GM21526 (cell line): Measurements from ENCODE around the gene PKN2.
"Not testable (repeated sequence)": the region's sequence is repeated elsewhere in the genome, so short reads cannot be mapped to it uniquely, and the experiment has no call there.

ENCODE experiments used
- ATAC-seq: cut with Tn5 transposase; IDR thresholded peaks from one replicate; pipeline ENCODE4 v1.9.1; 2021; ENCODE audit warnings: moderate library complexity; ENCODE audit not compliant: unreplicated experiment, low FRiP score

The PKN2 gene

DNA sequence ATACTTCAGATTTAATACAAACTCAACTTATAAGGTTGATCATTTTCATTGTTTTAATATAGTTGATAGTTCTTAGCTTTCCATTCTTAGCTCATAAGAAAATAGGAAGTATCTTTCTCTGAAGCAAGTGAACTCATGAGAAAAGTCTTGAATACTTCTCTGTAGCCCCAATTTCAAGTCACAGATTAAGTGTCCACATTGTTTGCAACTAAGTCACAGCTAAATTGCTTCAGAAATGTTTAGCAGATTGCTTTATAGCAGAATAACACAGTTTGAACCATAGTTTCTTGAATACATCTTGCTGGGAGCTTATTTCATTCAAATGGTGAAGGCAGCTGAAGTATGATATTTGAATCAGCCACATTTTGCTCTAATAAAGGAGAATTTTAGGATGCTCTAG is 10.6 kb upstream of the PKN2 start:
- no peak for ATAC-seq

DNA sequence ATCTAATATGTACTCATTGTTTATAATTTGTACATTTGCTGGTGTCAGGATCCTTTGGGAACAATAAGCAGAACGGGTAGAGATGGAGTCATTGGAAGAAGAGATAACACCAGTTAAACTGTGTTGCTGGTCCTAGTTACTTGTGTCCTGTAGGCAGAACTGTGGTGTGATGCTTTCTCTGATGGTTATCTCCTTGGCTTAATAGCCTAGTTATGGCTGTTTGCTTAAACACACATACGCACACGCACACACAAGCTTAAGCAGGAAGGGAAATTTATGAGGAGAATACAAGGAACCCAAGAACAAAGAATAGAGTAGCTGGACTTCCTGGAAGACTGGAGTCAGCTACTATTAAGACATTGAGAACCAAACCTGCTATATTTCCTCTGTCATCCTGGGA is 5.7 kb upstream of the PKN2 start:
- no peak for ATAC-seq

DNA sequence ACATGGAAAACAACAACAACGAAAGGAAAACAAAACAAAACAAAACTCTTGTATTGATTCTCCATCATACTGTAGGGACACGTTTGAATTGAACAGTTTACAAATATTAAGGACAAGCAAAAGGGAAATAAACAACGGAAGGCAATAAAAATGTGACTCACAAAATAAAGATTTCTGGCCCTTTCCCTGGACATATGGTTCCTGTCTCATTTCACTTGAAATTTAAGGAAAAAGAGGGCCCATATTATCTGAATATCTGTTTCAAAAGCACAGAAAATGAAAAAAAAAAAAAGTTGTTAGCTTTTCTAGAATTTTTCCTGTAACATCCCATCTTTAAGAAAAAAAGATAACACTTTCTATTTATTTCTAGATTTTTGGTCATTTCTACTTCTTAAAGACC is 3.6 kb upstream of the PKN2 start:
- no peak for ATAC-seq

DNA sequence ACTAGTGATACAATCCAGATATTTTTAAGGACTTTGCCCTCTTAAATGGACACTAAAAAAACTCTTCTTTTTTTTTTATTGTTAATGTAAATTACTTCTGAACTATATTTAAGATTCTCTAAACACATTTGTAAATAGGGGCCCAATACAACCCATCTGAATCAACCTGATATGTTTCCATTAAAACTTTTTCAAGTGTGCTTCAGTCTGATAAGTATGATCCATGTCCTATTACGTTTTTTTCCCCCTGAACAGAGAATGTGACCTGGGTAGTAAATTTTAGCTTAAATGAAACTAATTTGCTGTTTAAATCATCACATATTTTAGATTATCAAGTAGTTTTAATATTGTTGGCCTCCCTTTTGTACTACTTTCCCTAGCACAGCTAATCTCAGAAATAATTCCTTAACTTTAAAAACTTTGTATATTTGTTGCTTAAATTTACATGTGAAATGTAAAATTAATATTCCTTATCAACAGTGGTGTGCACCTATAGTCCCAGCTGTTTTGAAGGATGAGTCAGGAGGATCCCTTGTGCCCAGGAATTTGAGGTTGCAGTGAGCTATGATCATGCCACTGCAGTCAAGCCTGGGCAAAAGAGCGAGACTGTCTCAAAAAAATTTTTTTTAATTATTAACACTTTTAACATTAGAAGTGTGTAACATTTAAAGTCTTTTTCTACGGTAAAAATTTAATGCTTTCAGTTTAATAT is 3.0 kb upstream of the PKN2 start:
- ATAC-seq: no peak

DNA sequence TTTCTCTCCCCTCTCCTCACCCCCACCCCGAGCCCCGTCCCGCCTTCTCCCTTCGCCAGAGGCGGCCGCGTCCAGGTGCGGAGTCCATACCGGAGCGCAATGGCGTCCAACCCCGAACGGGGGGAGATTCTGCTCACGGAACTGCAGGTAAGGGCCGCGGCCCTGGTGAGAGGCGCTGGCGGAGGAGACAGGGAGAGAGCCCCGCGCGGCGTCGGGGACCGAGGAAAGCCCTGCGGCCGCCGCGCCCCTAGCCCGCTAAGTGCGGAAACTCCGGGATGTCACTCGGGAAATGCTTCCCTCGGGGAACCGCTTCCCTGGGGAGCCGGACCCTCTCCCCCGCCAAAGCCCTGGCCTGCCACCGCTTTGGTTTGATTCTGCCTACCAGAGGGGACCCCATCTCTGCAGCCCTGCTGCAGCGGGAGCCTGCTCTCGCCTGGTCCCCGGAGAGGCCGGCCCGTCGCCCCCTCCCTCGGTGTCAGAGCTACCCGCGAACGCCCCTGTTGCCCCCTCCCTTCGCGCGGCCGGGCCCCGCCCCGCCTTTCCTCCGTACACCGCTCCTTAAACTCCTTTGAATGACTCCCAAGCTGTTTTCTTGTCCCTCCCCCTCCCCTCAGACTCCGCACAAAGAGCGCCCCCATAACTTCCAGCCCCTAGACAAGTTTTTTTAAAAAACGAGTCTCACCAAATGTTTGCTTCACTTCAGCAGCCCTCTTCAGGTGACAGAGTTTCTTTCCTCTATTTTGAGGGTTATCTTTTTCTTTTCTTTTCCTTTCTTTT is 597 bp downstream of the PKN2 start:
- ATAC-seq: peak; percentile 39

DNA sequence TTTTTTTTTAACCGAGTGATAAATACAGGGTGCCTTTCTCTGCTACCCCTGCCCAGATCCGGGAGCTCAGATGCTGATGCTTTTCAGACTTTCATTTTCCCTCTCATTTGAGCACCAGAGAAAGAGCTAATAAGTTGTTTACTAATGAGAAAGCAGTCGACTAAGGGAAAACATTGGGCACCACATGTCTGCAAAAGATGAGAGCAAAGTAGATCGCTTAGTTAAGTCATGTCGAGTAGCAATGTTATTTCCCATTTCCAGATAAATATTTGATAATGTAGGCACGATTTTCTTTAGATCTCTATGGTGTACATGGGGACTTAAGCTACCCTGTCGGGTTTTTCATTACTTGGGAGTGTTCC is 1.2 kb downstream of the PKN2 start:
- ATAC-seq: no peak

DNA sequence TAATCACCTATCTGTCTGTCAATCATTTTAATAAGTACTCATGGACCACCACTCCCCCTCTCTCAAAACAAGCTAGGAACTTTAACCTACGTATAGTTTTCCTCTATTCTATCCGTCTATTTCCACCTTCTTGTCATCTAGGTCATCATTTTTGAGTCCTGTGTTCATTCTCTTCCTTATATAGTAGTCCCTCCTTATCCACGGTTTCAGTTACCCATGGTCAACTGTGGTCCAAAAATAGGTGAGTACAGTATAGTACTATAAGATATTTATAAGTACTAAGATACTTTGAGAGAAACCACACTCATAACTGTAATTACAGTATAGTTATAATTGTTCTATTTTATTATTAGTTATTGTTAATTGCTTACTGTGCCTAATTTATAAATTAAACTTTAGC is 7.5 kb downstream of the PKN2 start:
- no peak for ATAC-seq

DNA sequence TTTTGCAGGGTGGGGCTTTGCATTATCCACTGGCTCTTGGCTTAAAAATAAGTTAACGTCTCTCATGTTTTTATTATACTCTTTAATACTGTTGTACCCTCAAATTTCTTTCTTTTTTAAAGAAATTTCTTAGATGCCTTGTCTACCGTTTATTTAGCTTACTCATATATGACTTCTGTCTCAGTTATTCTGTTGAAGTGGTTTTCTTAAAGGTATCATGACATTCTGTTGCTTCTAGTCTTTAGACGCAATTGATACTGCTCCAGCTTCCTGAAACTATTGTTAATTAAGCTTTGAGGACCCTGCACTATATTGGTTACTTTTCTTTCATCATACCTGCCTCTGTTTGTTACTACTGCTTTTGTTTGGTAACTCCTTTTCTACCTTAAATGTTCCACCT is 11.7 kb downstream of the PKN2 start:
- ATAC-seq: no peak

DNA sequence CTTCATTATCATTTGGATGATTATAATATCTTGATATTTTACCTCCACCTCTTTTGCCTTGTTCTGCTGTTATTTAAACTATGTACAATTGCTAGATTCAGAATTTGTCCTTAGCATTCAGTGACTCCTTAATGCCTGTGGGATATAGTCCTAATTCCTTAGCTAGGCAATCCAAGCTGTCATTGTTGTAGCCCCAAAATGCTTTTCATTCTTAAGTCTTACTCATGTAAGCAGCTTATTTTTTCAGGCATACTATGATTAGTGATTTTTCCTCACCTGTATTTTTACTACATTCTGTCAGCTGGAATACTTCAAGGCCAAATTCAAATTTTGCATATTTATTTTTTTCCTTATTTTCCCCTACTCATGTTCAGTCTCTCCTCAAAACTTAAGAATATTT is 13.4 kb downstream of the PKN2 start:
- ATAC-seq: no peak

DNA sequence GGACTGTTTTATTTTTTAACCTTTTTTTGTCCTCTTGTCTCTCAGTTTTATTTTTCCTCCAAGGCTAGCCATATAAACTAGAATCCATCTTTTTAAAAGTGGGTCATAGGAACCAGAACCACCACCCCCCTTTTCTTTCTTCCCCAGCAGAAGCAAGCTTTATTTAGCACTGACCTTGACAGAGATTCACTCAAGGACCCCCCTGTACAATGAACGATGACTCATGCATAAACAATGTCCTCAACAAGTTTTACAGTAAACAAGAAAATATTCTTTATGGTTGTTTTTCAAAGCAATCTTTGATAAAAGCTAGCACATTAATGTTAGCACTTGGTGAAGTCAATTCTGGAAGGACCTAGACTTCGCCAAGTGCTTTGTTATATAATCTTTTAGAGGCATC is 14.1 kb downstream of the PKN2 start:
- ATAC-seq: no peak

DNA sequence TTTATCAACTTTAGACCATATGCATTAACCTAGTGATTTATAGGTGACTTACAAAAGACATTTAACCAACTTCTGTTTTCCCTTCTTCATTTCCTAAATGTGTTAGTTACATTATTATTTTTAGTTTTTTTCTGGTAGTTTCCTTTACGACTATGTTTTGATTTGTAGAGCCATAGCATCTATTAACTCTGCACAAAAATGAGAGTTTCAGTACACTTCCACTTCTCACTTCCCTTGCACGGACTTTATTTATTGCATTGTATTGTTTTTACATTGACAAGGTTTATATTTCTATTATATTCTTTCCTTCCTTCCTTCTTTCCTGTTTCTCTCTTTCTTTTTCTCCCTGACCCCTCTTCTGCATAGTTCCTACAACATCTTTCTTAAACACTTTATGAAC is 14.7 kb downstream of the PKN2 start:
- ATAC-seq: no peak

DNA sequence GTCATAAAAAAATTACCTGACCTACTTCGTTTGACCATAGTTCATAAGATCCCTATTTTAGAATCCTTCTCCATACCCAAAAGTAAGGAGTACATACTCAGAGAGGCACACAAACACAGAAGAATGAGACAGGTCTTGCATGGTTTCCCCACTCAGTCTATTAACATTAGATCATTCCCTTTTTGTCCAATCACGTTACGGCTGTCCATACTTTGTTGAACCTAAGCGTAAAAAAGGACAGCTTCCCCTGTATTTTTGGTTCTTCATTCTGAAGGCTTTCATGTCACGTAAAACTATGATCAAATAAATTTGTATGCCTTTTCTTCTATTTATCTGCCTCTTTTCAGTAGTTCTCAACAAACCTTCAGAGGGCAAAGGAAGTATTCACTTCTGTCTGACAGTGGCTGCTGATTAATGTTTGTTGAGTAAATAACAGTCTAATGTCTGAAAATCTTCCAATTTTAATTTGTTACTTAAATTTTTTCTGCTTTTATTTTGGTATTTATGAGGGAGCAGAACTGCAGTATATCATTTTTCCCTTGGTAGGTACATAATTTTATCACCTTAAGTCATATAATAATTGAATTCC is 16.4 kb downstream of the PKN2 start:
- no peak for ATAC-seq

DNA sequence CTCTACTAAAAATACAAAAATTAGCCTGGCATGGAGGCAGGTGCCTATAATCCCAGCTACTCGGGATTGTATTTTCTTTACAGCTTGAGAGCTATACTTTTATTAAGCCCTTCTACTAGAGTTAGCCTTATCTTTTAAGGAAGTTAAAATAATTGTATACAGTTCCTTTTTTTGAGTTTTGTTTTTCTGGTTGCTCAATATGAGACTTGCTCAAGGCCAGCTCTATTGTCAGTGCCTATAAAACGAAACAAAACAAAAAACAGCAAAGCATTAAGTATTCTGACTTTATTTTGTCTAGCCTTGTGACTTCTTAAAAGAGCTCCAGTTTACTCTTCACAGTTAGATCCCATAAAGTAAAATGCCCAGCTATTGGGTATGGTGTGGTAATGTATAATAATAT is 17.2 kb downstream of the PKN2 start:
- peak; percentile 84 for ATAC-seq

DNA sequence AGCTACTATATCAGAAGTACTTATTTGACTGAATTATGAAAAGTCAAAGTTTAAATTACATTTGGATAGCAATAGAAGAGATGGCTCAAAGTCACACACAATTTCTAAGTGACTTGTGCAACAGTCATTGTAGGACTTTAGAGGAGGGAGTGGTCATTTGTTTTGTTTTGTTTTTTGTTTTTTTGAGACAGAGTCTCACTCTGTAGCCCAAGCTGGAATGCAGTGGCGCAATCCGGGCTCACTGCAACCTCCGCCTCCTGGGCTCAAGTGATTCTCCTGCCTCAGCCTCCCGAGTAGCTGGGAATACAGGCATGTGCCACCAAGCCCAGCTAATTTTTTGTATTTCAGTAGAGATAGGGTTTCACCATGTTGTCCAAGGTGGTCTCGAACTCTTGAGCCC is 17.7 kb downstream of the PKN2 start:
- not testable (repeated sequence) for ATAC-seq

DNA sequence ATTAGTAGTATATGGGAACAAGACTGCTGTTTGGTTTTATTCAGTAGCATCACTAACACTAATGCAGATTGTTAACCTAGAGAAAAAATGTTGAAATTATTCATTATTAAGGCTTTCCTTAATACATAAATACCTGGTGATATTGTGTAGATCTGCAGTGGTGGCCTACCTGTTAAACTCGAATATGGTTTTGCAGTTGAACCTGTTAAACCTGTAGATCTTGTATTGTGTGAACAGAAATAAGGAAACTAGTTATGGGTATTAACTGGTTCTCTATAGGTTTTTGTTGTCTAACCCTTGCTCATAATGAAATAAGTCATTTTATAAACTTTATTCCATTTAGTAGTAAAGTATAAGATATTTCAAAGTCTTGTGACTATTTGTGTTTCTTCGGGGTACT is 23.9 kb downstream of the PKN2 start:
- ATAC-seq: no peak

DNA sequence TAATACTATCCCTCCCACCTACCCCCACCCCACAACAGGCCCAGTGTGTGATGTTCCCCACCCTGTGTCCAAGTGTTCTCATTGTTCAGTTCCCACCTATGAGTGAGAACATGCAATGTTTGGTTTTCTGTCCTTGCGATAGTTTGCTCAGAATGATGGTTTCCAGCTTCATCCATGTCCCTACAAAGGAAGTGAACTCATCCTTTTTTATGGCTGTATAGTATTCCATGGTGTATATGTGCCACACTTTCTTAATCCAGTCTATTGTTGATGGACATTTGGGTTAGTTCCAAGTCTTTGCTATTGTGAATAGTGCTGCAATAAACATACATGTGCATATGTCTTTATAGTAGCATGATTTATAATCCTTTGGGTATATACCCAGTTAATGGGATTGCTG is 28.8 kb downstream of the PKN2 start:
- not testable (repeated sequence) for ATAC-seq

DNA sequence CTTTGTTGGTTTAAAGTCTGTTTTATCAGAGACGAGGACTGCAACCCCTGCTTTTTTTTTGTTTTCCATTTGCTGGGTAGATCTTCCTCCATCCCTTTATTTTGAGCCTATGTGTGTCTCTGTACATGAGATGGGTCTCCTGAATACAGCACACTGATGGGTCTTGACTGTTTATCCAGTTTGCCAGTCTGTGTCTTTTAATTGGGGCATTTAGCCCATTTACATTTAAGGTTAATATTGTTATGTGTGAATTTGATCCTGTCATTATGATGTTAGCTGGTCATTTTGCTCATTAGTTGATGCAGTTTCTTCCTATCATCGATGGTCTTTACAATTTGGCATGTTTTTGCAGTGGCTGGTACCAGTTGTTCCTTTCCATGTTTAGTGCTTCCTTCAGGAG is 32.5 kb downstream of the PKN2 start:
- not testable (repeated sequence) for ATAC-seq

DNA sequence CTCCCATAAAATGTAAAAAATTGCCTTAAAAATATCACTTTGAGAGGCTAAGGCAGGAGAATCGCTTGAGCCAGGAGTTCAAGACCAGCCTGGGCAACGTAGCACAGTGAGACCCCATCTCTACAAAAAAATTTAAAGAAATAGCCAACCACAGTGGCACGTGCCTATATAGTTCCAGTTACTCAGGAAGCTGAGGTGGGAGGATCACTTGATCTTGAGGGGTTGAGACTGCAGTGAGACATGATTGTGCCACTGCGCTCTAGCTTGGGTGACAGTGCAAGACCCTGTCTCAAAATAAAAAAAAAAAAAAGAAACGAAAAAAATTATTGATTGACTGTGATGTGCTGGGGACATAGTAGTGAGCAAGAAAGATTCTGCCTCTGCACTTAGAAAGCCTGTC is 38.4 kb downstream of the PKN2 start:
- ATAC-seq: no peak

DNA sequence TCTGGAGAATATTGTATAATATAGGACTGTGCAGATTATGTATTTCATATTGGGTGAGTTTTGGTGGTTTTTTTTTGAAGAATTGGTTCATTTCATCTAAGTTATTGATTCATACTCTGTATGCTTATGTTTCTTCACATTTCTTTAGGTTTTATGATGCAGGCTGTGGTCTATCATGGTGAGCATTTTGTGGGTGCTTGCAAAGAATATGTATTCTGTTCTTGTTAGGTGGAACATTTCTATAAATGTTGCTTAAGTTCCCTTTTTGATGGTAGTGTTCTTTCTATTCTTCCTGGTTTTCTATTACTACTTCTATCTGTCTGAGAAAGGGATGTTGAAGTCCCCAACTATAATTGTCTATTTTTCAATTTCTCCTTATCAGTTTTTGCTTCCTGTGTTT is 42.6 kb downstream of the PKN2 start:
- no peak for ATAC-seq

DNA sequence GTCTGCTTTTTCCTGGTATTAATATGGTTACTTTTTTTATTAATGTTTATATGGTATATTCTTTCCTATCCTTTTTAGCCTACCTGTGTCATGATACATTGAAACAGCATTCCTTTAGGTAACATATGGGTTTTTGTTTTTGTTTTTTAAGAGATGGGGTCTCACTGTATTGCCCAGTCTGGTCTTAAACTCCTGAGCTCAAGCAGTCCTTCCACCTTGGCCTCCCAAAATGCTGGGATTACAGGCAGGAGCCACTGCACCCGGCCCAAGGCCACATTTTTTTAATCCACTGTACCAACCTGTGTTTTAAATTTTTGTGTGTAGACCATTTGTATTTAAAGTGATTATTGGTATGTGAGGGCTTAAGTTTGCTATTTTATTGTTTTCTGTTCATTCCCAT is 43.1 kb downstream of the PKN2 start:
- ATAC-seq: no peak

DNA sequence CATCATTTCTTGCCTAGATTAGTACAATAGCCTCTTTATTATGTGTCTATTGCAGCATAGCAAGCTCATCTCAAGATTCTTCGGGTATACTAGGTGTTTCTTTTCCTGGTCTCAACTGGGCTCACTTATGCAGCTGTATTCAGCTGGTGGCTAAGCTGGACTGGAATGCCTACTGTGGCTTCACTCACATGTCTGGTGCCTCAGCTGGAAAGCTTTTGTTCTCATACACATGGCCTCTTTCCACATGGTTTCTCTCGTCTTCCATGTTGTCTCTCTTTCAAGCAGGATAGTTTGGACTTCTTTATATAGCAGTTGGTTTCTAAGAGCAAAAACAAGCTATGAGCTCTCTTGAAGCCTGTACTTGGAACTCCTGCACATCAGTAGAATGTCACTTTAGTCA is 45.2 kb downstream of the PKN2 start:
- ATAC-seq: no peak

DNA sequence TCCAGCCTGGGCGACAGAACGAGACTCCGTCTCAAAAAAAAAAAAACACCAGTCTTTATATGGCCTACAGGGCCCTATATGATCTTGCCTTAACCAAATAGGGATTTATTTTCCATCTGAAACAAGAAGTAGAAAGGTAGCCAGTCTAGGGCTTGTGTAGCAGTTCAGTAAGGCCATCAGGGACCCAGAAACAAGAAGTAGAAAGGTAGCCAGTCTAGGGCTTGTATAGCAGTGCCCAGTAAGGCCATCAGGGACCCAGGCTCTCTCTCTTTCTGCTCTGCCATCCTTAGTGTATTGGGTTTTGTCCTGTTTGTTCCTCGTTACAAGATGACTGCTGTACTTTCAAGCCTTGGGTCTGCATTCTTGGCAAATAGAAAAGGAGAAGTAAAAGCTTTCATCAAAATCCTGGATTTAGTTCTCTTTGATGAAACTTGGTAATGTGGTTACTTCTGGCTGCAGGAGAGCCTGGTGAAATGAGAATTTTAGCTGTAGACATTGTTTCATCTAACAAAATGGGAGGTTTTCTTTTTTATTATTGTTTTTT is 46.1 kb downstream of the PKN2 start:
- no peak for ATAC-seq
